Adrenal gland (tissue), 5 donors: ENCODE data around the gene TNK1.

Experiments
- CTCF ChIP-seq, 6 experiments: fragments of 450-650 bp in 4 of 6; fragments of 200-600 bp in 2 of 6; sonication (generic) in 1 of 6; IDR thresholded peaks; 1 replicate in 5 of 6; 2 replicates in 1 of 6; pipeline versions ENCODE4 v1.5.1 to v1.8.0; 2016 to 2021; ENCODE audit warnings: antibody characterized with exemption in 6 of 6, mild to moderate bottlenecking in 2 of 6, moderate library complexity in 1 of 6
- POLR2A ChIP-seq, 2 donors: fragments of 450-650 bp; IDR thresholded peaks; one replicate each; pipeline ENCODE4 v1.6.1; 2017; ENCODE audit warnings: antibody characterized with exemption in 2 of 2, mild to moderate bottlenecking in 2 of 2, moderate library complexity in 1 of 2
- donor health status: DM: no; HTN: no; CAD: no.

- TF ChIP-seq CTCF (IDR thresholded peaks at IDR 0.05) (no peak), POLR2A (IDR thresholded peaks at IDR 0.05) (peak in 1 of 2 donors; percentile 3)
These were observed 32.2 kb upstream of the TNK1 start for GRCh38 chr17:7348478-7349242.
